Ovary (tissue), 3 donors: Measurements from ENCODE around the gene IL17RE.

ENCODE experiments used
- EP300 ChIP-seq: sonication (generic); formaldehyde crosslinking; IDR thresholded peaks from one replicate; pipeline ENCODE4 v1.6.1; 2017; ENCODE audit warnings: antibody characterized with exemption
- POLR2A ChIP-seq: fragments of 450-650 bp; IDR thresholded peaks from one replicate; pipeline ENCODE4 v1.6.1; 2017; ENCODE audit warnings: antibody characterized with exemption, mild to moderate bottlenecking, moderate library complexity
- TF ChIP-seq, protein P1 (sequence below), 3 donors: fragments of 450-650 bp in 2 of 3; fragments of 200-600 bp in 1 of 3; IDR thresholded peaks; one replicate each; pipeline versions ENCODE4 v1.5.1 to v1.8.0; 2016 to 2022; ENCODE audit warnings: antibody characterized with exemption in 3 of 3, mild to moderate bottlenecking in 1 of 3
- donor health status: DM: no; HTN: no; CAD: no.

DNA sequence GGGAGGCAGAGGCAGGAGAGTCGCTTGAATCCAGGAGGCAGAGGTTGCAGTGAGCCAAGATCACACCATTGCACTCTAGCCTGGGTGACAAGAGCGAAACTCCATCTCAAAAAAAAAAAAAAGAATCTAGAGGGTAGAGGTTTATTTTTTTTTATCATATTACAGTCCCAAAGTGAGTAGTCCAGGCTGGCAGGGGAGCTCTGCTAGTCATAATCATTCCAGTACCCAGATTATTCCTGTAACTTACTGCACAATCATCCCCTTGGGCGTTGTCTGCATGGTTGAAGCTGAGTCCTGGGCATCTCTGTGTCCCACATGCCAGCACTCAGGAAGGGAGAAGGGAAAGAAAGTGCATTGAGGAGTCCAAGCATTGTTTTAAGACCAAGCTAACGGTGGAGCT is 39.5 kb downstream of the IL17RE start:
- TF ChIP-seq POLR2A (no peak), EP300 (no peak)
- TF ChIP-seq, protein P1, sequence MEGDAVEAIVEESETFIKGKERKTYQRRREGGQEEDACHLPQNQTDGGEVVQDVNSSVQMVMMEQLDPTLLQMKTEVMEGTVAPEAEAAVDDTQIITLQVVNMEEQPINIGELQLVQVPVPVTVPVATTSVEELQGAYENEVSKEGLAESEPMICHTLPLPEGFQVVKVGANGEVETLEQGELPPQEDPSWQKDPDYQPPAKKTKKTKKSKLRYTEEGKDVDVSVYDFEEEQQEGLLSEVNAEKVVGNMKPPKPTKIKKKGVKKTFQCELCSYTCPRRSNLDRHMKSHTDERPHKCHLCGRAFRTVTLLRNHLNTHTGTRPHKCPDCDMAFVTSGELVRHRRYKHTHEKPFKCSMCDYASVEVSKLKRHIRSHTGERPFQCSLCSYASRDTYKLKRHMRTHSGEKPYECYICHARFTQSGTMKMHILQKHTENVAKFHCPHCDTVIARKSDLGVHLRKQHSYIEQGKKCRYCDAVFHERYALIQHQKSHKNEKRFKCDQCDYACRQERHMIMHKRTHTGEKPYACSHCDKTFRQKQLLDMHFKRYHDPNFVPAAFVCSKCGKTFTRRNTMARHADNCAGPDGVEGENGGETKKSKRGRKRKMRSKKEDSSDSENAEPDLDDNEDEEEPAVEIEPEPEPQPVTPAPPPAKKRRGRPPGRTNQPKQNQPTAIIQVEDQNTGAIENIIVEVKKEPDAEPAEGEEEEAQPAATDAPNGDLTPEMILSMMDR (IDR thresholded peaks at IDR 0.05) = no peak
